HG03342 (cell line): Measurements from ENCODE around the gene DSG3.

Source experiments
- ATAC-seq: cut with Tn5 transposase; IDR thresholded peaks from one replicate; pipeline ENCODE4 v1.9.1; 2021; ENCODE audit warnings: mild to moderate bottlenecking, moderate library complexity; ENCODE audit not compliant: unreplicated experiment

Gene DSG3

GRCh38 chr18:31430554-31430953 is 17.0 kb upstream of the DSG3 start:
- no peak for ATAC-seq

- no peak for ATAC-seq
Observed at GRCh38 chr18:31432316-31432715, 15.2 kb upstream of the DSG3 start.

GRCh38 chr18:31436825-31437224 is 10.7 kb upstream of the DSG3 start:
- ATAC-seq: no peak

GRCh38 chr18:31438402-31438801 is 9.1 kb upstream of the DSG3 start:
- peak; percentile 51 for ATAC-seq

GRCh38 chr18:31439807-31440325 is 7.7 kb upstream of the DSG3 start:
- ATAC-seq: no peak

GRCh38 chr18:31440787-31441186 is 6.8 kb upstream of the DSG3 start:
- ATAC-seq: no peak

- ATAC-seq: no peak
Observed at GRCh38 chr18:31441493-31441892, 6.0 kb upstream of the DSG3 start.

- ATAC-seq: no peak
Observed at GRCh38 chr18:31444142-31444541, 3.4 kb upstream of the DSG3 start.

GRCh38 chr18:31445908-31446307 is 1.6 kb upstream of the DSG3 start:
- no peak for ATAC-seq

GRCh38 chr18:31446854-31447253 is 687 bp upstream of the DSG3 start:
- ATAC-seq: no peak

- ATAC-seq: no peak
Observed at GRCh38 chr18:31450409-31450808, 2.9 kb downstream of the DSG3 start.

GRCh38 chr18:31451625-31452024 is 4.1 kb downstream of the DSG3 start:
- ATAC-seq: no peak

GRCh38 chr18:31454066-31454708 is 6.6 kb downstream of the DSG3 start:
- ATAC-seq: no peak

GRCh38 chr18:31469629-31470028 is 22.1 kb downstream of the DSG3 start:
- ATAC-seq: no peak

GRCh38 chr18:31478688-31479087 is 31.1 kb downstream of the DSG3 start:
- ATAC-seq: no peak

GRCh38 chr18:31482051-31482450 is 34.5 kb downstream of the DSG3 start:
- no peak for ATAC-seq

GRCh38 chr18:31483396-31483795 is 35.9 kb downstream of the DSG3 start:
- no peak for ATAC-seq

- ATAC-seq: no peak
Observed at GRCh38 chr18:31484461-31484860, 36.9 kb downstream of the DSG3 start.

GRCh38 chr18:31486165-31486564 is 38.6 kb downstream of the DSG3 start:
- no peak for ATAC-seq

GRCh38 chr18:31487246-31488015 is 39.9 kb downstream of the DSG3 start:
- no peak for ATAC-seq

- no peak for ATAC-seq
Observed at GRCh38 chr18:31489311-31489710, 41.8 kb downstream of the DSG3 start.

GRCh38 chr18:31490387-31490786 is 42.8 kb downstream of the DSG3 start:
- ATAC-seq: peak; percentile 91
